ACC112 (cell line): ENCODE data around the gene ZFHX3.
A peak's percentile ranks its signal among the peaks of the same experiment; 100 is the strongest.

Experiments
- H2AFZ ChIP-seq: fragments of 200-600 bp; sonication (generic); one replicate; pipeline ENCODE4 v1.6.0; 2017; ENCODE audit warnings: antibody characterized with exemption, low read length; ENCODE audit not compliant: unreplicated experiment
- H3K27ac ChIP-seq: fragments of 200-600 bp; sonication (generic); 2 replicates; pipeline ENCODE4 v1.5.1; 2014; ENCODE audit warnings: low read depth, mild to moderate bottlenecking, antibody characterized with exemption, low read length, moderate library complexity
- H3K27me3 ChIP-seq: fragments of 200-600 bp; sonication (generic); 2 replicates; pipeline ENCODE4 v1.6.1; 2014; ENCODE audit warnings: mild to moderate bottlenecking, antibody characterized with exemption, low read length, moderate library complexity, mixed read lengths; ENCODE audit not compliant: insufficient read depth
- H3K36me3 ChIP-seq: fragments of 200-600 bp; sonication (generic); 2 replicates; pipeline ENCODE4 v1.6.1; 2016; ENCODE audit warnings: mild to moderate bottlenecking, antibody characterized with exemption, low read length, moderate library complexity, mixed read lengths; ENCODE audit not compliant: insufficient read depth
- H3K4me1 ChIP-seq: fragments of 200-600 bp; sonication (generic); one replicate; pipeline ENCODE4 v1.6.1; 2016; ENCODE audit warnings: low read length, mixed read lengths; ENCODE audit not compliant: insufficient read depth, unreplicated experiment, control insufficient read depth
- H3K4me3 ChIP-seq: fragments of 200-600 bp; sonication (generic); 2 replicates; pipeline ENCODE4 v1.5.1; 2014; ENCODE audit warnings: mild to moderate bottlenecking, low read depth, low read length
- H3K79me2 ChIP-seq: fragments of 200-600 bp; sonication (generic); one replicate; pipeline ENCODE4 v1.6.0; 2016; ENCODE audit warnings: low read length; ENCODE audit not compliant: control insufficient read depth, unreplicated experiment, insufficient read depth

ZFHX3 gene

GRCh38 chr16:72740347-72740746 is 307.6 kb downstream of the ZFHX3 start:
- Histone ChIP-seq H3K27ac (no peak overlapping the region), H3K27me3 (no peaks in the 10 kb centered on the region), H3K36me3 (no peaks in the 10 kb centered on the region), H3K4me3 (no peak overlapping the region), H3K79me2 (no peaks in the 10 kb centered on the region), H2AFZ (no peak overlapping the region), H3K4me1 (peaks cover 15% of the 10 kb centered on the region)

- H3K27me3 ChIP-seq: no peaks in the 10 kb centered on the region
- H3K36me3 ChIP-seq: no peaks in the 10 kb centered on the region
- no peak overlapping the region for H2AFZ ChIP-seq
- peak overlapping the region; percentile 15; the same call in 1 of the 2 replicates for H3K4me3 ChIP-seq
- H3K27ac ChIP-seq: 0 out of 2 replicates have a peak overlapping the region, but pooled peaks have one; percentile 12
- peaks cover 15% of the 10 kb centered on the region for H3K4me1 ChIP-seq
- no peaks in the 10 kb centered on the region for H3K79me2 ChIP-seq
Measured at GRCh38 chr16:72739577-72739976, 308.4 kb downstream of the ZFHX3 start.

- Histone ChIP-seq H3K36me3 (no peaks in the 10 kb centered on the region), H3K27ac (no peak overlapping the region), H3K27me3 (no peaks in the 10 kb centered on the region), H2AFZ (no peak overlapping the region), H3K79me2 (no peaks in the 10 kb centered on the region), H3K4me3 (no peak overlapping the region), H3K4me1 (peaks cover 15% of the 10 kb centered on the region)
Measured at GRCh38 chr16:72736074-72736473, 311.9 kb downstream of the ZFHX3 start.
